ENCODE measurements around the gene ARHGAP23.

The ARHGAP23 gene

GRCh38 chr17:38533866-38534497, 105.7 kb downstream of the ARHGAP23 start:
- no peak for DNase-seq

- DNase-seq, result no peak
Observed at GRCh38 chr17:38534498-38534885, 106.2 kb downstream of the ARHGAP23 start.

- DNase-seq, result no peak
Observed at GRCh38 chr17:38535886-38536285, 107.6 kb downstream of the ARHGAP23 start.

GRCh38 chr17:38536661-38537060, 108.4 kb downstream of the ARHGAP23 start:
- DNase-seq, result no peak

- DNase-seq, result no peak
Observed at GRCh38 chr17:38538906-38539305, 110.6 kb downstream of the ARHGAP23 start.

- no peak for DNase-seq
Observed at GRCh38 chr17:38539386-38539785, 111.1 kb downstream of the ARHGAP23 start.

GRCh38 chr17:38540514-38541045, 112.3 kb downstream of the ARHGAP23 start:
- DNase-seq, result no peak

- DNase-seq, result no peak
Observed at GRCh38 chr17:38541281-38541680, 113.0 kb downstream of the ARHGAP23 start.

- DNase-seq, result no peak
Observed at GRCh38 chr17:38542286-38542685, 114.0 kb downstream of the ARHGAP23 start.

GRCh38 chr17:38543403-38544174, 115.3 kb downstream of the ARHGAP23 start:
- DNase-seq, result no peak

GRCh38 chr17:38544175-38544838, 116.0 kb downstream of the ARHGAP23 start:
- DNase-seq, result no peak

- DNase-seq, result no peak
Observed at GRCh38 chr17:38544839-38545209, 116.6 kb downstream of the ARHGAP23 start.

- no peak for DNase-seq
Observed at GRCh38 chr17:38545531-38546225, 117.4 kb downstream of the ARHGAP23 start.

GRCh38 chr17:38546396-38546795, 118.1 kb downstream of the ARHGAP23 start:
- DNase-seq, result no peak

GRCh38 chr17:38547444-38547843, 119.2 kb downstream of the ARHGAP23 start:
- no peak for DNase-seq

GRCh38 chr17:38549285-38549684, 121.0 kb downstream of the ARHGAP23 start:
- DNase-seq, result no peak

- no peak for DNase-seq
Observed at GRCh38 chr17:38550661-38551060, 122.4 kb downstream of the ARHGAP23 start.

- DNase-seq, result no peak
Observed at GRCh38 chr17:38551121-38551520, 122.9 kb downstream of the ARHGAP23 start.

- DNase-seq, result no peak
Observed at GRCh38 chr17:38552343-38552742, 124.1 kb downstream of the ARHGAP23 start.

- no peak for DNase-seq
Observed at GRCh38 chr17:38554430-38555350, 126.4 kb downstream of the ARHGAP23 start.

- DNase-seq, result no peak
Observed at GRCh38 chr17:38556239-38556638, 128.0 kb downstream of the ARHGAP23 start.

- no peak for DNase-seq
Observed at GRCh38 chr17:38557396-38557795, 129.1 kb downstream of the ARHGAP23 start.

All from stimulated activated CD4-positive, alpha-beta T cell treated with anti-CD3 and anti-CD28 coated beads, Interleukin-2, amount 100 ng/mL, for 48 hours (primary cell).